GM19023 (cell line): ENCODE data around the gene CCDC120.

Experiments
- ATAC-seq: cut with Tn5 transposase; IDR thresholded peaks from one replicate; pipeline ENCODE4 v1.9.1; 2021; ENCODE audit warnings: mild to moderate bottlenecking, moderate library complexity; ENCODE audit not compliant: unreplicated experiment

Gene CCDC120

GRCh38 chrX:49061490-49061889 lies 2.7 kb downstream of the CCDC120 start:
- ATAC-seq = no peak

GRCh38 chrX:49061916-49062315 lies 3.1 kb downstream of the CCDC120 start:
- no peak for ATAC-seq

GRCh38 chrX:49063715-49064114 lies 4.9 kb downstream of the CCDC120 start:
- ATAC-seq = no peak

GRCh38 chrX:49064303-49064702 lies 5.5 kb downstream of the CCDC120 start:
- no peak for ATAC-seq

GRCh38 chrX:49064735-49065134 lies 5.9 kb downstream of the CCDC120 start:
- ATAC-seq = no peak

GRCh38 chrX:49066278-49066677 lies 7.5 kb downstream of the CCDC120 start:
- no peak for ATAC-seq

GRCh38 chrX:49066690-49067089 lies 7.9 kb downstream of the CCDC120 start:
- ATAC-seq = no peak

- no peak for ATAC-seq
Measured at GRCh38 chrX:49067285-49068120, 8.7 kb downstream of the CCDC120 start.

- no peak for ATAC-seq
Measured at GRCh38 chrX:49069038-49069437, 10.2 kb downstream of the CCDC120 start.

- no peak for ATAC-seq
Measured at GRCh38 chrX:49070988-49071387, 12.2 kb downstream of the CCDC120 start.

GRCh38 chrX:49071877-49072711 lies 13.3 kb downstream of the CCDC120 start:
- ATAC-seq = no peak

GRCh38 chrX:49072712-49073095 lies 13.9 kb downstream of the CCDC120 start:
- no peak for ATAC-seq

- ATAC-seq = peak; percentile 82
Measured at GRCh38 chrX:49073601-49074575, 15.1 kb downstream of the CCDC120 start, which contains the start of gene PRAF2. Gene PRAF2 (minus strand): TSS chrX:49074002. CDS start chrX:49073987, 15 bp downstream.

- ATAC-seq = no peak
Measured at GRCh38 chrX:49075347-49075746, 16.5 kb downstream of the CCDC120 start.

- ATAC-seq = no peak
Measured at GRCh38 chrX:49077941-49078340, 19.1 kb downstream of the CCDC120 start.

- peak; percentile 77 for ATAC-seq
Measured at GRCh38 chrX:49079489-49080428, 21.0 kb downstream of the CCDC120 start, which contains the start of gene WDR45. Gene WDR45 (minus strand): TSS chrX:49079887. CDS start chrX:49078095, 1,792 bp downstream.

GRCh38 chrX:49082271-49082871 lies 23.6 kb downstream of the CCDC120 start:
- ATAC-seq = no peak

GRCh38 chrX:49089553-49089952 lies 30.8 kb downstream of the CCDC120 start:
- no peak for ATAC-seq

GRCh38 chrX:49096419-49096818 lies 37.6 kb downstream of the CCDC120 start:
- ATAC-seq = no peak
